ENCODE data around the gene ELP6. TPM values are rescaled to one million over a fixed set of nuclear protein-coding genes. Genes with fewer than 3 reads are reported as not detected.

ELP6 gene
- total RNA-seq, 1 experiment from 2014 or later, result 26.9 TPM

GRCh38 chr3:47517937-47518336, 4.4 kb upstream of the ELP6 start:
- ChIA-PET POLR2A (no interaction called here), CTCF (no interaction called here)
- no peaks in the 10 kb centered on the region for H3K27me3 ChIP-seq (ENCODE audit: control insufficient read depth, insufficient read depth, low read length)
- ATAC-seq (no peak), DNase-seq (ENCODE audit: low read depth, low spot score) (no peak)
- no peaks in the 10 kb centered on the region for H3K9me3 ChIP-seq (ENCODE audit: control insufficient read depth, insufficient read depth, low read depth, low read length)
- H3K27ac ChIP-seq (ENCODE audit: low read length), result no peak overlapping the region
- in situ Hi-C loops (cut with HindIII; ENCODE audit: low pct_unique_long_range_greater_than_20kb, low sequenced_read_pairs) (no loop called here), intact Hi-C loops (cut with micrococcal nuclease; ENCODE audit: unreplicated experiment) (no loop called here)
- TF ChIP-seq REST (IDR thresholded peaks at IDR 0.05; ENCODE audit: insufficient read depth in 1 of 2, low read depth in 2 of 2, low read length in 1 of 2) (no peak), POLR2AphosphoS5 (IDR thresholded peaks at IDR 0.05; ENCODE audit: low read depth, low read length) (no peak), TCF7L2 (IDR thresholded peaks at IDR 0.05; ENCODE audit: low read depth, low read length) (no peak), SIN3A (IDR thresholded peaks at IDR 0.05; ENCODE audit: borderline replicate concordance, insufficient read depth, low read depth, low read length) (no peak), CTCF (IDR thresholded peaks at IDR 0.05) (no peak)
- H3K4me1 ChIP-seq (ENCODE audit: control insufficient read depth, insufficient read depth, low read length), result no peaks in the 10 kb centered on the region
- H3K36me3 ChIP-seq (ENCODE audit: control insufficient read depth, insufficient read depth, low read length), result no peaks in the 10 kb centered on the region
- H3K4me3 ChIP-seq (ENCODE audit: low read depth in 2 of 2, low read length in 2 of 2), result no peak overlapping the region
- BruUV-seq (replicated peaks), result no TSS peak

GRCh38 chr3:47515864-47516319, 2.4 kb upstream of the ELP6 start:
- no TSS peak for BruUV-seq (replicated peaks)
- in situ Hi-C loops (cut with HindIII; ENCODE audit: low pct_unique_long_range_greater_than_20kb, low sequenced_read_pairs), result no loop called here
- DNase-seq (ENCODE audit: low read depth, low spot score), result no peak
- Histone ChIP-seq H3K4me1 (ENCODE audit: control insufficient read depth, insufficient read depth, low read length) (peaks cover 7% of the 10 kb centered on the region), H3K27ac (ENCODE audit: low read length) (no peak overlapping the region), H3K4me3 (ENCODE audit: low read depth in 2 of 2, low read length in 2 of 2) (no peak overlapping the region), H3K27me3 (ENCODE audit: control insufficient read depth, insufficient read depth, low read length) (no peaks in the 10 kb centered on the region), H3K36me3 (ENCODE audit: control insufficient read depth, insufficient read depth, low read length) (no peaks in the 10 kb centered on the region), H3K9me3 (ENCODE audit: control insufficient read depth, insufficient read depth, low read depth, low read length) (no peaks in the 10 kb centered on the region)
- CTCF ChIA-PET, result no interaction called here
- POLR2A ChIA-PET, result no interaction called here
- ATAC-seq, result no peak
- intact Hi-C loops (cut with micrococcal nuclease; ENCODE audit: unreplicated experiment), result no loop called here
- TF ChIP-seq POLR2AphosphoS5 (IDR thresholded peaks at IDR 0.05; ENCODE audit: low read depth, low read length) (no peak), TCF7L2 (IDR thresholded peaks at IDR 0.05; ENCODE audit: low read depth, low read length) (no peak), SIN3A (IDR thresholded peaks at IDR 0.05; ENCODE audit: borderline replicate concordance, insufficient read depth, low read depth, low read length) (no peak), CTCF (IDR thresholded peaks at IDR 0.05) (no peak), REST (IDR thresholded peaks at IDR 0.05; ENCODE audit: insufficient read depth in 1 of 2, low read depth in 2 of 2, low read length in 1 of 2) (no peak)
